CMK (cell line): ENCODE measurements around the gene BCAS4.
"Not testable (repeated sequence)": the region's sequence is repeated elsewhere in the genome, so short reads cannot be mapped to it uniquely, and the experiment has no call there.

Experiments used
- DNase-seq: peaks from one replicate; pipeline ENCODE4 v3.0.0-alpha.2; 2010; ENCODE audit warnings: low read depth

The BCAS4 gene

DNA sequence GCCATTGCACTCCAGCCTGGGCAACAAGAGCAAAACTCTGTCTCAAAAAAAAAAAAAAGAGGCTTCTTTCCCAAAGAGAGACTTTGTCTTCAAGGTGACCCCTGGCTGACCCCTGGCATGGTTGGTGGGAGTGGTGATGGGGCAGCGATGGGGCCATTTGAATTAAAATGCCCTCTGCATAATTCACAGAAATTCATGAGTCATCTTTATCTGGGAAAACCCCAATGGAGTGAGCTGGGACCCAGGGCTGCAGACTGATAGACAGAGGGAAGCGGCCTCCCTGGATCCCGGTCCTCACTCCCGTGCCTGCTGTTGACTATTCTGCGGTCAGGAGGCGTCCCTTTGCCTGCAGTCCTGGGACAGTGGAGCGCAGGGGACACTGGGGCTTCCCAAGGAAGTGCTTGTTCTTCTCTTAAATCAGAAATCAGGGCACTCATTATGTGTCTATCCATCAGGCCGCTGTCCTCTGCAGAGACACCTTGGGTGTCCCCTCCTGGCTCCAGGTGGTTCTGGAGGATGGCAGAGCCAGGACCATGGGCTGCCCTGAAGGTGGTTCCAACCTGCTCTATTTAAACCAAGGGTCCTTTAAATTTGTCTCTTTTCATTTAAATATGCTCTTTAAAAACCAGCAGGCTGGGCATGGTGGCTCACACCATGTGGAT lies 23.3 kb upstream of the BCAS4 start:
- DNase-seq: not testable (repeated sequence)

GRCh38 chr20:50772420-50773185 lies 22.3 kb upstream of the BCAS4 start:
- DNase-seq: no peak

GRCh38 chr20:50774515-50774914 lies 20.3 kb upstream of the BCAS4 start:
- no peak for DNase-seq

GRCh38 chr20:50776122-50776817 lies 18.6 kb upstream of the BCAS4 start:
- no peak for DNase-seq

DNA sequence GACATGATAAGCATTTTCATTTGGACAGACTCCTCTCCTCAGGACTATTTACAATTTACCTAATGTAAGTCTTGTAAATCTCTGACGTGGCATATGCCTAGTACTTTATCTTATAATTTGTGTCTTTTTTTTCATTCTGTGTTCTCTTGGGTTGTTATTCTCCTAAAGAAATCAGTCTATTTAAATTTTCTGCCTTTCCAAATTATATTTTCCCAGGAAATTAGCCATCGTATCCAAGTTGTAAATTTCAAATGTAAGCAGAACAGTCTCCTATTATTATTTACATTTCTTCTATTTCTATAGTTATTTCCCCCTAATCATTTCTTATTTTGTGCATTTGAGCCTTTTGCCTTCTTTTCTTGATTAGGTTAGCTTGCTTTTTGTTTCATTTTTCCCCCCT lies 17.5 kb upstream of the BCAS4 start:
- DNase-seq: no peak

DNA sequence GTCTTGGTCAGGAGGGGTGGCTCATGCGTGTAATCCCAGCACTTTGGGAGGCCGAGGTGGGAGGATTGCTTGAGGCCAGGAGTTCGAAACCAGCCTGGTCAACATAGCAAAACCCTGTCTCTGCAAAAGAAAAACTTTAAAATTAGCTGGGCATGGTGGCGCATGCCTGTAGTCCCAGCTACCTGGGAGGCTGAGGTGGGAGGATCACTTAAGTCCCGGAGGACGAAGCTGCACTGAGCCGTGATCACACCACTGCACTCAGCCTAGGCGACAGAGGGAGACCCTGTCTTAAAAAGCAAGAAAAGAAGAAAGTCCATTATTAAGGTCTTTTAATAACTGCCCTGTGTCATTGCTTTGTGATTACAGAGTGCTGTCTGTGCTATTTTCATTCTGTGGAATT lies 15.9 kb upstream of the BCAS4 start:
- not testable (repeated sequence) for DNase-seq

- no peak for DNase-seq
Measured at GRCh38 chr20:50783390-50783789, 11.5 kb upstream of the BCAS4 start.

DNA sequence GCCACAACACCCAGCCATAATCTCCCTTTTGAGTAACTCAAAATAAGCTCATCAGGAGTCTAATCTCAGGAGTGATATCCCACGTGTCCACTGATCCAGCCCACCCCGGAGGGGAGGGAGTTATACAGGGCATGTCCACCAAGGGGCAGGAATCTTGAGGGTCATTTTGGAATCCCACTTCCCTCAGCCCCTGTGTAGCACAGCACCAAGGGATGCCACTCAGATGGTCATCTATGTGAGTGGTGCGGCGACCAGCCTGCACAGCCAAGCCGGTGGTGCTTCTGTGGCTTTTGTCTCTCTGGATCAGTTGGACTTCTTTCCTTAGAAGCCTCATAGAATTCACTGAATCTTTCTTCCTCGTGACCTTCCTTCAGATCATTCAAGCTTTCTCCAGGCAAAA lies 11.0 kb upstream of the BCAS4 start:
- DNase-seq: no peak

GRCh38 chr20:50784464-50784863 lies 10.4 kb upstream of the BCAS4 start:
- no peak for DNase-seq

DNA sequence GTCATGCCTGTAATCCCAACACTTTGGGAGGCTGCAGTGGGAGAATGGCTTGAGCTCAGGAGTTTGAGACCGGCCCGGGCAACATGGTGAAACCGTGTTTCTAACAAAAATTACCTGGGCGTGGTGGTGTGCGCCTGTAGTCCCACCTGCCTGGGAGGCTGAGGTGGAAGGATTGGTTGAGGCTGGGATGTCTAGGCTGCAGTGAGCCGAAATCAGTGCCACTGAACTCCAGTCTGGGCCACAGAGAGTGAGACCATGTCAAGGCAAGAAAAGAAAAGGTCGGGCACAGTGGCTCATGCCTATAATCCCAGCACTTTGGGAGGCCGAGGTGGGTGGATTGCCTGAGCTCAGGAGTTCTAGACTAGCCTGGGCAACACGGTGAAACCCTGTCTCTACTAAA lies 8.2 kb upstream of the BCAS4 start:
- DNase-seq: no peak

GRCh38 chr20:50787181-50787580 lies 7.7 kb upstream of the BCAS4 start:
- no peak for DNase-seq

DNA sequence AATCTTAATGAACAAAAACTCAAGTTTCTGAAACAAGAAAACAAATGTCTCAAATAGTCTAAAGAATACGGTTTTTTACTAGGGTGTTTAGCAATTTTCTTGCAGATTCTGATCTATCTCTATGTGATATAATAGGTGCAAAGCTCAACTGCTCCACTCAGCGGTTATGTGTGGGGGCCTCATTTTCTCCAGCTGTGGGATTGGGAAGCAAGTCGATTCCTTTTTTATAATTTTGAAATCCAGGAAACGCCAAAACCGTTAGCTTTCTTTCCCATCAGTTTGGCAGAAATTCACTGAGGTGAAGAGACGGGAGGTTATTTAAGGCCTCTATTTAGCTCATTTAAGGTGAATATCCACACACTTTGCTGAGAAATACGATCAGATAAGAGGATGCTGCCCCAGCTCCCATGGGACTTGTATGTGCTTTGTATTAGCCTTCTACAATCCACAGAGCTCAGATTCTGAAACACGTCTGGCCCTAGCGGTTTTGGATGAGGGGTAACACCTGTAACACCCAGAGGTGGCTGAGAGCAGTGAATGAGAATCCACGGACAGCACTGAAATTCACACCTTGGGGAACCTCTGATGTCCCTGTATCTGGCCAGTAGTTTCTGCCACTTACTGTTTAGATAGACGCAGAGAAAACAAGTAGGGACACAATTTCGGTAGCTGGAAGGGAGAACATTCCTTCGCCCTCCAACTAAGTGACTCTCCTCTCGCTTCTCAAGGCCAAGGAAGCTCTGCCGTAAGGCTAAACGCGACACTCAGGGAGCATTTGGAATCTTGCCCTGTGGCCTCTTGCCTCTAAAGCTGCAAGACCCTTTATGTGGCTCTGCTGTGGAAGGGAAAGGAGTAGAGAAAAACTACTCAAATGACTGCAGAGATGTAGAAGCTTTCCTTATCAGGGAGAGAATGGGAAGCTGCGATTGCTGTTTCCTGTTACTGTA lies 6.5 kb upstream of the BCAS4 start:
- no peak for DNase-seq

- DNase-seq: no peak
Measured at GRCh38 chr20:50789968-50790650, 4.8 kb upstream of the BCAS4 start.

- peak; percentile 48 for DNase-seq
Measured at GRCh38 chr20:50790651-50791277, 4.1 kb upstream of the BCAS4 start.

DNA sequence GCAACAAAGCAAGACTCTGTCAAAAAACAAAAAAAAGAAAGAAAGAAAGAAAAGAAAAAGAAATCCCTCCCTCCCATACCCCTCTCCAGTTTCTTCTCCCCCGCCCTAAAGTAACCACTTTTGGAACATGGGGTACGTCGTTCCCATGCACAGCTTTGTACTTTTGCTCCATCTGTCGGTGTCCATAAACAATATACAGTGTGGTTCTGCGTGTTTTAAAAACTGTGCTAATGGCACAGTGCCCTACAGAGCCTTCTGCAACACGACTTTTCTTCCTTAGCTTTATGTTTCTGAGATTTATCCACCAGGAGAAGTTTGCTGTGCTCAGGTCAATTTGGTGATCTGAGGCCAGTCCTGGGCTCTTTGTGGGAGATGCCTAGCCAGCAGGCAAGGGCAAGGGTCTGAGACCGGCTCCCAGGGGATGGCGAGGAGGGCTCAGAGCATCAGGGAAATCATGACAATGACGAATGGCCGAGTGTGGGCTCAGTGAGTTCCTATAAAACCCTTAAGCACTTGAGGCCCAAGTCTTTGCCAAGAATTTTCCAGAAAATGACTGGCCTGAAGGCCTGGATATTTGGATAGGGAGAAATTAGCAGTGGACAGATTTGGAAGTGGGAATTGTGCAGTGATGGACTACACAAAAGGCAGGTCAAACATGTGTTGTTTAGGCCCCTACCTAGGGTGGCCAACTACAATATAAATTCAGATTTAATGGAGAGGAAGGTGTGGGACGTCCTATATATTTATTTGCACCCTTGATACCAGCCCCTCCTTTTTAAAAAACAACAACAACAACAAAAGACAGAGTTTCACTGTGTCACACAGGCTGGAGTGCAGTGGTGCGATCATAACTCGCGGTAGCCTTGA lies 1.9 kb upstream of the BCAS4 start:
- DNase-seq: no peak

- DNase-seq: not testable (repeated sequence)
Measured at GRCh38 chr20:50793575-50794016, 1.3 kb upstream of the BCAS4 start.

- DNase-seq: no peak
Measured at GRCh38 chr20:50794181-50794845, 548 bp upstream of the BCAS4 start.

DNA sequence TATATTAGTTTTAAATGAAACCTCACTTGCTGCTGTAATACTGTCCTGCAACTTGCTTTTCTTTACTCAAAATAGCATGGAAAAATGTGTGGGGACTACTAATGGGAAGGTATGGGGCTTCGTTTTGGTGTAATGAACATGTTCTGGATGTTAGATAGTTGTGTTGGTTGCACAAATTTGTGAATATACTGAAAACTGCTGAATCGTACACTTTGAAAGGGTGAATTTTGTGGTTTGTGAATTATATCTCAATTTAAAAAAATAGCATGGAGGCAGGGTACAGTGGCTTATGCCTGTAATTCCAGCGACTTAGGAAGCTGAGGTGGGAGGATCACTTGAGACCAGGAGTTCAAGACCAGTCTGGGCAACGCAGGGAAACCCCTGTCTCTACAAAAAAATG lies 2.3 kb downstream of the BCAS4 start:
- DNase-seq: no peak

DNA sequence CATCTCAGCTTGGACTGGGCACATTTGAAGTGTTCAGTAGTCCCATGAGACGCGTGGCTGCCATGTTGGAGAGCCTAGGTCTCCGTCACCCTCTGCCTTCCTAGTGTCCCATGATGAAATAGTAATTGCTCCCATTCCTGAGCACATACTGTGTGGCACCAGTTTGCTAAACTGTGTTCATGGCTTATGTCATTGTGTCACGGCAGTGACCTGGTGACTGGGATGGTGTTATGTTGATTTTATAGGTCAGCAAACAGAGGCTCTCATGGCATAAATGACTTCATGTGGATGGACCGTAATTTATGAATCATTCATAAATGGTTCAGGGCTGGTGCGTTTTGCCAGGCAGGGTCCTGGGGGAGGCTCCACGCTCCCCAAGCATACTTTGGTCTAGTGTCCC lies 3.8 kb downstream of the BCAS4 start:
- no peak for DNase-seq
